ENCODE results near the gene DYNC1I1.

DYNC1I1 gene

DNA sequence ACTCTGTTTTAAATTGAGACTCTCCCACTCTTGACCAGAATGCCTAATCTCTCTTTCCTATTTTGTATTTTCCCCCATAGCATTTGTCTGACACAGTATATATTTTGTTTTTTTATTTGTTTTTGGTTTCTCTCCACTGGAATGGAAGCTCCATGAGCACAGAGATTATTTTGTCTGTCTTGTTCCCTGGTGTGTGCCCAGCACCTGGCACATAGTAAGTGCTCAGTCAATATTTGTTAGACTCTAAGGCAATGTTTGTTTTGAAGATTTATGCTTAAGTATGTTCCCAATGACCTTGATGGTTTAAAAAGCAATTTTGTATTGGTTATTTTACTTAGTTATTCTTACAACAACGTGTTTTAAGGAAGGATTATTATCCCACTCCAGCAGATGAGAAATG lies 201.8 kb downstream of the DYNC1I1 start:
- no peak for DNase-seq

DNA sequence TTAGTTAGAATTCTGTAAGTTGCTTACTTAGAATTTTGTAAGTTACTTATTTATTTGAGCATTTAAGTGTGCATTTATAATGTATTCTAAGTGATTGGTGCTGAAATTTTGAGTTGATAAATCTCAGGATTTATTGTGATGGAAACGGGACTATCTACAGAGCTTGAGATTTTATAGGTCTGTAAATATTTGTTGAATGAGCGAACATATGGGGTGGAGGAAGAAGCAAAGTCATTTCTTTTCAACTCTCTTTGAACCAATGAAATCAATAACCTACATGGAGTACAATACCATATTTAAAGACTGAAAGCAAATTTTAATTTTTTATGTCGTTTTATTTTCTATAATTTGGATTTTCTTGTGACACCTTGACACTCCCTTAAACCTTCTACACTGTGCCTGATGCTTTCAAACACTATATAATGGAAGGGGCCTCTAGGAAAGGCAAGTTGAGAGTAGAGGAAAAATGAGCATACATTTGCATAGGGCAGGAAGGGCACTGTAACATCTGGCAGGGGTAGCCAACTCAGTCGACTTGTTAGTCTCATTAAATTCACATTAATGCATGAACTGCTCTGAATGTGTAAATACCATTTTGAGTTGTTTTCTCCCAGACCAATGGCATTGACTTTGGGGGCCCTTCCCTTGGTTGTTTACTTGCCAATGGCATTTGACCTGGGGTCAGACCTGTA lies 204.2 kb downstream of the DYNC1I1 start:
- DNase-seq, result peak; percentile 49

DNA sequence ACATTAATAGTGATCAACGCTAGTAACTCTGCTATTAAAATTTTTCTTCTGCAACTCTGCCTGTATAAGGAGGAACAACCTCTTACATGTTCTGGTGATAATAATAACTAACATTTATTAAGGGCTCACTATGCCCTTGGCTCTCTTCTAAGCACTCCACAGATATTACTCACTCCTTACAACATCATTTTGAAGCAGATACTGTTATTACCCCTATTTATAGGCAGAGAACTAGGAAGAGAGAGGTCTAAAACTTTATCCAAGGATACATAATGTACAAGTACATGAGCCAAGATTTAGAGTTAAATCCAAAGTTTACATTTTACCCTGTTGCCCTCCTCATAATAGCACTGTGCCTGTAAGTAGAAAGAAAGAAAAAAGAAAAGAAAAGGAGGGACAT lies 205.6 kb downstream of the DYNC1I1 start:
- no peak for DNase-seq

DNA sequence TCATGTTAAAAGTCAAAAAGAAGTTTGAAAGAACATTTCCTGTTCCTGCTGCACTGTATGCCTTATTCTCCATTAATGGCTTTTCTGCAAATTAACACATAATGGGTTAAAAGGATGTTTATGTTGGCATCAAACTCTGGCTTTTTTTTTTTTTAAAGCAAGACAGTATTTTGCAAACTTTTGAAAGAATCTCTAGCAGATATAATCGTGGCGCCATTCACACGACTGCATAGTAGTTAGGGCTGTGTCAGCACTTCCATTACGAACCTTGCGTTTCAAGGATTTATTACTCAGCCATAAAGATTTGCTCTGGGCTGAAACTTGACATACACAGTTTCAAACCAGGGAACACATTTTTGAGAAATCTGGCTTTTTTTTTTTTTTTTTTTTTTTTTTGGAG lies 207.8 kb downstream of the DYNC1I1 start:
- DNase-seq, result no peak

DNA sequence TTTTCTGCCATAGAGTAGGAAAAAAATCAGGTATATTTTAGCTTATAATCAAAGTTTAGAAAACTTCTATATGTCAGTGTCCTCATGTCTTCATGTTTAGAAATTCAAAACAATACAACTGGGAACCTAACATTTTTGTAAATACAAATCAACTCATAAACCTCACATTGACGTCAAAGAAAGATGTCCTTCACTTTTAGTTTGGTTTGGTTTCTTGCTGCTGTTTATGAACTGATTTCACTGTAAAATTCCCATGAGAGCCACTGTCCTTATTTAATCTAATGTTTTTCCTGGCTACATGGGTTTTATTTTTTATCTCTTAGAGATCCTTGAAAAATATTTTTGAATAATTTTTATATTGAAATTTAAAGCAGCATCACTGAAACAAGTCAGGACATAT lies 208.4 kb downstream of the DYNC1I1 start:
- DNase-seq, result no peak

DNA sequence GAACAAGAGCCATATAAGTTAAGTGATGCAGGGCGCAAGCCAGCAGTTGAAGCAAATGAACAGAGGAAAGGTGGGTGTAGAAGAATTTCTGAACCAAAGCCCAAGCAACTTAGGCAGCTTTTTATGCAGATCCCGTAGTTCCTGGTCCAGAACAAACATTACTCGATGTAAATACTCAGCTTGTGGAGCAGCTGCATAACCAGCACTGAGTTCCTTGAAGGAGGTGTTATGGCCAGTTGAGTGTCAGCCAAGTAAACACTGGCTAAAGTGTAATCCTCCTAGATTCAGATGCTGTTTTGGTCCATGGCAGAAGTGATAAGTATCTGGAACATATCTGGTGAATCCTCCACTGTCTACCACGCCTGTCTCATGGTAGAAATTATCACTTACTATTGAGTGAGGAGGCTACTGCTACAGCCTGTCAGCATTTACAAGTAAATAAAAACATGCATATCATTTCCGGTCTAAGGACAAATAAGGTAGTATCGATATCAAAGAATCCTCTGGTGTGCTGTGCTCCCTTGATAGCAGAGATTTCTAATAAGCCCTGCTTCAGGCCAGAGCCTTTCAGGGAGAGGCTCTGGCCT lies 213.9 kb downstream of the DYNC1I1 start:
- DNase-seq, result no peak

DNA sequence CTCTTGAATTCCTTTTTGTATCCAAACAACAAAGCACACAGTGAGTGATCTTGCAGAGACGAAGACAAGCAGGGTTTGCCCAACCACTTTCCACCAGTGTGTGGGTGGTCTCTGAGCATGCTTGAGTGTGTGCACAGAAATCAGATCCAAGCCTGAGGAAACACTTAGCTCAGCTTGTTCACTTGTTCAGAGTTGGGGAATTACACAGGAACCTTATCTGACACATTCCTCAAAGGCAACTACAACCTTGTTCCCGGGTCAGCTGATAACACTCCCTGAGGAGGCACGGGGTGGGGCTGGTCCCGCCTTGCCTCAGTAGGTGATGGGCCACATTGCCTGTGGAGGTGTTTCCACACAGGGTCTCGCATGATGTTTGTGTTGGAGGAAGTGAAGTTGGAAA lies 216.9 kb downstream of the DYNC1I1 start:
- no peak for DNase-seq

DNA sequence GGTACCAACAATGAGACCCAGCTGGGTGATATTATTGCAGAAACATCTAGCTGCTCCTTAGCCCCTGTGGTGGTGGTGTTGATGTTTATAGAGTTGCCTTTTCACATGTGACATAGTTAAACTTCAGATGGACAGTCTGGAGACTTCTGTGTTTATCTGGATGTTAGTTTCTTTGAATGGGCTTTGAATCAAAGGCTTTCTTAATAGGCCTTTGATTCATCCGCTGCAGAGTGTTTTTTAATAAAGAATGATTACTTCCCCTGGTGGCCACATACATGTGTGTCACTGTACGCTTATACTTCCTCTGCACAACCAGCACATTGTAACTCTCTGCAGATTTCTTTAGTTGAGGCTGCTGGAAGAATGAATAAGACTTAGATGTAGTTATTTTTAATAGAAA lies 221.0 kb downstream of the DYNC1I1 start:
- peak; percentile 13 for DNase-seq

DNA sequence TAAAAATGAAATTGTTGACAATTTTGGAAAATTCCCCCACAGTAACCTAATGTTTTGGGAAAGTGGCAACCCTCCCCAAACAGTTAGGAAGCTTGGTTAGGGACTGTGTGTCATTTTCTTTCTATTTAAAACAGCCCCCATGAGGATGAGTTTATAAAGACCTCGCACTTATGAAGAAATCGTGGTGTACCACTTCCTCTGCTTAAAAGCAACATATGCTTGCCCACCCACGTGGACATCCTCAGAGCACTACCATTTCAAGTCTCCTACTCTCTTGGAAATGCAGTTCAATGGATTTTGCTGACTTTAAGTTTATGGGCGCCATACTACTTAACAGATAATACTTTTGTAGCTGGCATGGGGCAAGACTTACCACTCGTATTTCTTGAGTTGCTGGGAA lies 223.8 kb downstream of the DYNC1I1 start:
- no peak for DNase-seq

DNA sequence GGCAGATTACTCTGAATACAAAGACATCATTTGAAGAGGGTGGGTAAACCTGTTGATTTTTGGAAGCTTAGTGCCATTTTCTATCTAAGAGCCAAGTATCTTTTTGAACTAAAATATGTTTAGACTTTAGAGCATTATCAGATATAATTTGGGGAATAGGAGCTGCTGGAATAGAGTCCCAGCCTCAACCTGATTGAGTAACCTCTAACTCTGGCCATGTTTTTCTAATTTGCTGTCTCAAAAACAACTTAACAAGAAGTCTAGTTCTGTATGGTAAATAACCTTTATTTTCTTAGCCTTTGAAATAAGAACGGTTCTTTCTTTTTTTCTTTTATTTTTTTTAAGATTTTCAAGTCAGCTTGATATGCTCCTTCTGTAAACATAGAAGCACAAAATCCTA lies 224.5 kb downstream of the DYNC1I1 start:
- no peak for DNase-seq

DNA sequence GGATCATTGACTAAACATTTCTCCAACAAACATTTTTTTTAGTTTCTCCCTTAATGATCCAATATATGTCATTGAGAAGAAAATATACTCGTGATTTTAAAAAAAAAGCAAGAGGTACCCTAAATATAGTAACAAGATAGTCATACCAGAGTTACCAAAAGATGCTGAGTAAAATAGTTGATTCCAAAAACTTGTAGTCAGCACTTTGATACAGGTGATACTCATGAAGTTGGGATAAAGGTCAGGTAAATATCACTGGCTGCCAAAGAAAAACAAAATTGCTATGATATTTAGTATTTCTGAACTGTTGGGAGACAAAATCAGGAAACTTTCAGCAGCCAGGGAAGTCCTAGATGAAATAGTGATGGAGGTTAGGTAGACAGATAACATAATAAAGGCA lies 225.3 kb downstream of the DYNC1I1 start:
- DNase-seq, result no peak

DNA sequence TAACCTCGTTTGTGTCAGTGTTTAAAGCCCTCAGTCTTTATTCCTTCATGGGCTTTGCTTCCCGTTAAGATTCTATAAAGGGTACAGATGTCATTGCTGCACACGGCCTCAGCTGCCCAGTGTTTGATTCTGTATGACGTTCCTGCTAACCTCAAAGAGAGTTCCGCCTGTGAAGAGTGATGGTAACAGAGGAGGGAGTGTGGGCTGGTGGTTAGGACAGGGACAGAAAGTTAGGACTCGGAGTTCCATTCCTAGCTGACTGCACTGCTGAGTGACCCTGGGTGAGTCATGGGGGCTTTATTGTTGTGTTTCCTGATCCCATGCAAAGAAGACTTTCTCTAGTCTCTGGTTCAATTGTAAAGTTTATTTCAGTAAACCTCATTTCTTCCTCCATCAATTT lies 227.1 kb downstream of the DYNC1I1 start:
- DNase-seq, result no peak

DNA sequence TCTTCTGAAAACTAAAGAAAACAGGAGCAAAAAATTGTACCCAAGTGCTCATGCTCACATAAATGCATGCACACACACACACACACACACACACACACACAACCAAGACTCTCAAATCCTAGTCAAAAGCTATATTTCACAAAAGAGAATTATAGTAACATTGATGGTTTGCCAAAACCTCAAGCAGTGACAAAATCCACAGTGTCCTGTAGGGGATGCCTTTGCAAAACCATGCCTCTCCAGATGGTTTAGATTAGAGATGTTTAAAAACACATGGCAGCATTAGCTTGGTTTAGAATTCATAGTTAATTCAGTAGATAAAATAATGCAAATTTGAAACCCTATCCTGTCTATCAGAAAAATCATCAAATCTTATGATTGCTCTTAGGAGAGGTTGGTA lies 232.2 kb downstream of the DYNC1I1 start:
- DNase-seq, result no peak

DNA sequence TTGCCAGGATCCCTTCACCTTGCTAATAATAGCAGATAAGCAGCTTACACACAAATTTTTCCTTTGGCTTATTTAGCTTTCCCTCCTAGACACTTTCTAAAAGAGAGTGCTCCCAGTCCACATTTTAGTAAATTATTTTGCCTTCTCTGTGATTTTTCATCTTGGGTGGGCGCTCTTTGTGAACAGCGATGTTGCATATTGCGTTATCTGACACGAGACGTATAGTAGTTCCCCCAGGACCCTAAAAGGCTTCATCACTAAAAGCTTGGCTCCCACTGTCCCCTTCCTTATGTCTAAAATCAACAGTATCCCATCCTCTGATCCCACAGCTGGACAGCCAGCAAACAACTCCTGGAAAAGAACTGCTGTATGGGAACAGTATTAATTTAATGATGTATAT lies 232.9 kb downstream of the DYNC1I1 start:
- no peak for DNase-seq

DNA sequence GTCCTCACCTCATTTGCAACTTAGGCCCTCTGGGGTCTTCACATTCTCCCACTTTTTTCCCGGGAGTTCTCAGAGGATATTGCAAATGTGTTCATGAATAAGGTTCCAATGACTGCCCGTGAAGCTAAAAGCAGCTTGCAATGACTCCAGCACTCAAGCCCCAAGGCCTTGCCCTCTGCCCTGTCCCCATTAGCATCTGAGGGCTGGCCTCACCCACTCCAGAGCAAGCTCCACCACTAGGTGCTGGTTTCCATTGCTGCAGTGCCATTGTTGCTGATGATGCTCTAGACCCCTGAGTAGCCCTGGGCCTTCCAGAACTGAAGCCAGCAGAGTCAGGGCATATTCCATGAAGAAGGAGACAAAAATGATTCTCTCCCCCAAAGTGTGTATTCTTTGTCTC lies 236.8 kb downstream of the DYNC1I1 start:
- no peak for DNase-seq

DNA sequence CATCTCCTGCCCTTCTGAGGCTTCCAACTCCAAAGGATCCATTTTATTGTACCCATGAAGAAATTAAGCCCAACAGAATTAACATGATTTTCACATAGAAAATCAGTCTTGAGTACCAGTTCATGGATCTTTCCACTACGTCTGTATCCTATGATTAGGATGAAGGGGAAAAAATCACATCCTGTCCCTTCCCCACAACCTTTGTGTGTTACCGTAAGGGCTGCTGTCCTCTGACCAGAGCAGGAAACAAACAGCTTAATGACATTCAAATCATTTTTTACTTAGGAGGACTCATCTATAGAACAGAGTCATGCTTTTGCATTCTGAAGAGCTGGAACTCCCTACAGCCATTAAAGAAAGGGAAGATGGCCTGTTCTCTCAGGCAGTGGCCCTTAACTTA lies 241.5 kb downstream of the DYNC1I1 start:
- DNase-seq, result no peak

DNA sequence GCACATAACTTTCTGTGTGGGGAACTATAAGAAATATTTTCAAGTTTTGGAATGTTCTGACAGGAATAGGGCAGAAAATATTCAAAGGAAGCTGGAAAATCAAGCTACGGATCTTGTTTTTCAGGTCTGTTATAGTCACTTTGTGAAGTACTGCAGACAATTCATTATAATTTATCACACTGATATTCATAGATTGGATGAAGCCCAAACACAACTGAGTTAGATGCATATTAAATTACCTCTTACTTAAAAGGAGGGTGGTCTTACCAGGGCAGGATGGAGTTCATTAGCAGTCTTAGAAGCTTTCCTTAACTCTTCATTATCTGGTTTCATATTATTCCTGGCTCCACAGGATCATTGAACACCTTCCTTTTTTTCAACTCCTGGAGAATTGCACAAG lies 242.3 kb downstream of the DYNC1I1 start:
- no peak for DNase-seq

DNA sequence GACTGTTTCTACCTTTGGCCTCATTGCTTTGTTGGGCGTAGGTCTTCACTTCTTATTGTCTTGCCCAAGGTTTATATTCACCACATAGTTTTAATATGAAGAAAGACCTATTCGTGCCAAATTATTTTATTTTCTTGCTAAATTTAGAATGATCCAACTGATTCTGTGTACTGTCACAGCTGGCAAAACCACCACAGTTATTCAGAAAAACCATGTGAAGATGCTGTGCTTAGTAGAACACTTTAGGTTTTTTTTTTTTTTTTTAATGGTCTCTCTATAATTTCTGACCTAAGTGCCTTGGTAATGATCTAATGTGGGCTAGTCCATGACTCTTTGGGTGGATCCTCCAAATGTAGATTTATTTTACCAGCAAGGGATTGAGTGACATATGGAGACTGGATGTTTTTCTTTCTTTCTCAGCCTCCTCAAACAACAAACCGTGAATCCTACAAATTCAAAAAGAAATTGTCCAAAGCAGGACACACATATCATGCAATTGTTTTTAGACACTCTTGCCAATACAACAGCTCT lies 243.8 kb downstream of the DYNC1I1 start:
- DNase-seq, result no peak

DNA sequence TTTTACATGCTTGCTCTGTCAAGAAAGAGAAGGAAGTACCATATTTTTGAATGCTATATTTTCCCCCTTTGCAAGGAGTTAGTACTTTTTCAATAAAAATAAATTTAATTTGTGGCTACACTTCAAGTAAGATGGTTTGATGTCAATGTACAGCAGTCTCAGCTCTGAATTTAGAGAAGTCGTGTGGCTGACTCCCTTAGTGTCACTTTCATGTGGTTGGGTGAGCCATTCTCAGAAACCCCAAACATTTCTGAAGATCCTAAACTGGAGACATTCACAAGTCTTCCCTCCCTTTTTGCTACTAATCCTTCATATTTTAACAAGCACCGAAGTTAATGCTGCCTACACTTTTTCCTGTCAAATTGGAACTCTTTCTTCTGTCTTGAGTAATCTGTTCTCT lies 244.4 kb downstream of the DYNC1I1 start:
- no peak for DNase-seq

DNA sequence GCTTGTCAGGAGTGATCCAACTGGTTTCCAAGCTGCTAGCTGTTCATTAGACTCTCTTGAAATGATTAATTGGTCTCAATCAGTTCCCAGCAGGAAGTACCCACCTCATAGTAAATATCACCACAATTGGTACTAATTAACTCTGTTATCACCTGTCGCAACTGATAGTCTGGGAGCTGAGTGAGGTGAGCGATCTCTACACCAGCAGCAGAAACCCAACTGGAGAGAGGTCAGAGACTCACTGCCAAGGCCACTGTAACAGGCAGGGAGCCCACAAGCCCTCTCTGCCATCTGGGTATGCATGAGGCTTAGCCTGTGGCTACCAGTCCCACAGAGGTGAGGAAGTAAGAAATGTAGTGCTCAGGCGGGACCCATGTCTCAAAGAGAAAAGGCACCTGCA lies 245.5 kb downstream of the DYNC1I1 start:
- peak; percentile 66 for DNase-seq

DNA sequence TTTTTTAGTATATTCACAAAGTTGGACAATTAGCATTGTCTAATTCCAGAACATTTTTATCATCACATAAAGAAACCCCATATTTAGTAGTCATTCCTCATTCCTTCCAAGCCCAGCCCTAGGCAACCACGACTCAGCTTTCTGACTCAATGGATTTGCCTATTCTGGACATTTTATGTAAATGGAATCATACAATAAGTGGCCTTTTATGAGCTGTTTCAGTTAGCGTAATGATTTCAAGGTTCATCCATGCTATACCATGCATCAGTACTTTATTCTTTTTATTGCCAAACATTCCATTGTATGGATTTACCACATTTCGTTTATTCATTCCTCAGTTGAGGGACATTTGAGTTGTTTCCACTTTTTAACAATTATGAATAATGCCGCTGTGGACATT lies 249.2 kb downstream of the DYNC1I1 start:
- DNase-seq, result no peak

DNA sequence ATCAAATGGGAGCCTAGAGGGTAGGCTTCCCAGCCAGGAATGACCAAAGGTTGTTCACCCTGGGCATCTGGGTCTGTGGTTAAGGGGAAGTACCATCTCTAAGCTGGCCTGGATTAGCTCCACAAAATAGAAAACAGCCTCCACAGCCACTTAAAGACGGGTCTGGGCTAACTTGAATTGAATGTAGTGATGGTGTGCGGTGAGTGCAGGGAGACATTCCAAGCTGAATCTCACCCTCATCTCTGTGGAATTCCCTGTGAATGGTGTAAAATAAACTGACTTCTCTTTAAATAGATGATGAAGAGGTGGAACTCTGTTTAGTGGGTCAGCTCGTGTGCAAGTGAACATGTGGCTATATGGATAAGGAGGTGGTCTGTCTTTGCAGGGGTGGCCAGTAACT lies 251.0 kb downstream of the DYNC1I1 start:
- DNase-seq, result no peak

DNA sequence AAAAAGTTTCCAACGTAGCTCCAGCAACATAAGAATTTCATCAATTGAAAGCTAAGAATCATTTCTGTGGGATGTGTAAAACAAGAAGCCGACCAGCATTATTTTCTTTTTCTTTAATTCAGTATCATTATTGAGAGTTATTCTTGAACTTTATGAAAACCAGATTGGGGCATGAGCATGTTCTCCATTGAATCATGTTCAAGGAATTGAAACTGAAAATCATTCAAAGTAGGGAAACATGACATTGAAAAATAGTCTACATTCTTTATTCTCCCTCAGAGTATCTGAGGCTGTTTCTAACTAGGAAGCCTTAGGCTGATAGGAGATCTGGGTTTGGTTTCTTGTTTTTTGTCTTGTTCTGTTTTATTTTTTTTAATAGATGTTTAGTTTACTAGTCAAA lies 253.7 kb downstream of the DYNC1I1 start:
- no peak for DNase-seq

DNA sequence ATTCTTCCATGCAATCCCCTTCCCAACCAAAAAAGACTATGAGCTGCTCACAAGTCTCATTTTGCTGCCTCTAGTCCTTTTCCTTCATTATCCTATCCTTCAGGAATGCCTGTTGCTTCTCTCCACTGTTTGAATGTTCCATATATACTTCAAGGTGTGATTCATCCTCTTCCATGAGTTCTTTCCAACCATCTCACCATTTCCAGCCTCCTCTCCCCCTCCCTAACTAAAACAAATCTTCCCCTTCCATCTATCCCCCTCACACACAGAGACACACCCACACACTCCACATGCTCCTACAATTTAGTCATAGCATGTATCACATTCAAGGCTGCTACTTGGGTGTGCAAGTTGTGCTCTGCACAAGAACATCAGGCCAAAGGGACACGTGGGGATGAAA lies 254.3 kb downstream of the DYNC1I1 start:
- DNase-seq, result no peak

DNA sequence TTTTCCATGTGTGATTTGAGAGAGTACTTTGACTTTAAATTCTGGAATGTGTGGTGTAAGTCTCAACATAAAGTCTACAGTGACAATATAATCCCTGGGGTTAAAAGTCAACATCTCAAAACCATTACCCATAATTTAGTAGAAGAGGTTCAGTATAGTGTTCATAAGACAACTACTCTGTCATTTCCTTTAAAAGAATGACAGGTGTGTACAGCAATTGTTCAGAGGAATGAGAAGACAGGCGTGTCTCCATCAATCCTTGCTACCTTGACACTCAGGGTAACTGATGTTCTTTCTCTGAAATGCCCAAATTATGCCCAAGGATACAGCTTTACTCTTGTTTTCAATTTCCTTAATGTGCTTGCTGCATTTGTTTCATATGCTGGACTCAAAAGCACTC lies 256.4 kb downstream of the DYNC1I1 start:
- DNase-seq, result no peak

Data from NCI-H748 treated with DMSO at 0.1 percent for 48 hours (cell line).